Urinary bladder (tissue), 4 donors: Measurements from ENCODE around the gene FKBP1C. TPM values are rescaled to one million over a fixed set of nuclear protein-coding genes. Genes with fewer than 3 reads are reported as not detected.
"Not testable (repeated sequence)": the region's sequence is repeated elsewhere in the genome, so short reads cannot be mapped to it uniquely, and the experiment has no call there.

Source experiments
- DNase-seq: peaks from one replicate; pipeline ENCODE4 v3.0.0-alpha.2; 2015; ENCODE audit errors: extremely low spot score
- H3K27ac ChIP-seq: one replicate; pipeline ENCODE4 v1.5.1; 2013; ENCODE audit warnings: low read depth, mild to moderate bottlenecking, moderate library complexity
- H3K36me3 ChIP-seq: one replicate; pipeline ENCODE4 v1.6.1; 2013; ENCODE audit warnings: mild to moderate bottlenecking, moderate library complexity; ENCODE audit not compliant: insufficient read depth
- H3K4me1 ChIP-seq: one replicate; pipeline ENCODE4 v1.6.1; 2013; ENCODE audit warnings: mild to moderate bottlenecking, moderate library complexity; ENCODE audit not compliant: insufficient read depth
- H3K4me3 ChIP-seq: one replicate; pipeline ENCODE4 v1.5.1; 2013; ENCODE audit warnings: low read depth, low read length
- WGBS: extraction: QIAGEN DNeasy Blood & Tissue Kit; methylation state at CpG from one replicate; pipeline ENCODE4 v1.1.7; 2013; 5-methylcytosine and 5-hydroxymethylcytosine counted together
- polyA plus RNA-seq: library from polyadenylated mRNA; stranded (reverse); fragments of 200-250 nt; gene quantifications from one replicate; pipeline ENCODE4 v1.2.3, GENCODE V29; 2013
- small RNA-seq: library from RNA; depleted of rRNA; stranded (forward); fragments of <200 nt; gene quantifications from one replicate; pipeline ENCODE3, GENCODE V24; 2014
- total RNA-seq: library from RNA; depleted of rRNA; stranded (reverse); fragments of >200 nt; gene quantifications from one replicate; pipeline ENCODE4 v1.2.3, GENCODE V29; 2014
- donor health status: healthy with polysubstance abuse.
- donor health status: healthy.

The FKBP1C gene
- total and polyA plus RNA-seq, 2 donors, result 0.21 to 1.7 TPM

GRCh38 chr6:63230027-63230426, 18.8 kb downstream of the FKBP1C start:
- 91% methylated on average over 13 of the region's 13 CpGs for WGBS
- not testable (repeated sequence) for DNase-seq, H3K4me1 ChIP-seq, H3K27ac ChIP-seq, H3K36me3 ChIP-seq, H3K4me3 ChIP-seq

GRCh38 chr6:63230511-63230910, 19.2 kb downstream of the FKBP1C start:
- H3K4me3 ChIP-seq, H3K36me3 ChIP-seq, H3K4me1 ChIP-seq, DNase-seq, H3K27ac ChIP-seq: not testable (repeated sequence)
- 84% methylated on average over 12 of the region's 12 CpGs for WGBS

- H3K4me3 ChIP-seq, result no peak overlapping the region
- 58% methylated on average over 3 of the region's 3 CpGs for WGBS
- DNase-seq, result no peak
- H3K4me1 ChIP-seq, result no peaks in the 10 kb centered on the region
- H3K36me3 ChIP-seq, result no peaks in the 10 kb centered on the region
- no peak overlapping the region for H3K27ac ChIP-seq
These were observed 25.1 kb downstream of the FKBP1C start for GRCh38 chr6:63236398-63236817.

- DNase-seq, result no peak
- Histone ChIP-seq H3K27ac (no peak overlapping the region), H3K4me3 (no peak overlapping the region), H3K36me3 (no peaks in the 10 kb centered on the region), H3K4me1 (peaks cover 2% of the 10 kb centered on the region)
- WGBS, result 68% methylated on average over 2 of the region's 2 CpGs
These were observed 34.2 kb downstream of the FKBP1C start for GRCh38 chr6:63245420-63245819.

- 88% methylated on average over 1 of the region's 1 CpG for WGBS
- Histone ChIP-seq H3K4me1 (peaks cover 2% of the 10 kb centered on the region), H3K36me3 (no peaks in the 10 kb centered on the region), H3K27ac (no peak overlapping the region), H3K4me3 (no peak overlapping the region)
- no peak for DNase-seq
These were observed 34.6 kb downstream of the FKBP1C start for GRCh38 chr6:63245909-63246308.

- H3K4me1 ChIP-seq, result peaks cover 2% of the 10 kb centered on the region
- H3K27ac ChIP-seq, result no peak overlapping the region
- DNase-seq, result no peak
- H3K4me3 ChIP-seq, result no peak overlapping the region
- no peaks in the 10 kb centered on the region for H3K36me3 ChIP-seq
These were observed 35.3 kb downstream of the FKBP1C start for GRCh38 chr6:63246581-63246980.

GRCh38 chr6:63249875-63250482, 38.7 kb downstream of the FKBP1C start:
- peaks cover 2% of the 10 kb centered on the region for H3K4me1 ChIP-seq
- H3K36me3 ChIP-seq, result no peaks in the 10 kb centered on the region
- 57% methylated on average over 3 of the region's 3 CpGs for WGBS
- H3K4me3 ChIP-seq, result no peak overlapping the region
- H3K27ac ChIP-seq, result no peak overlapping the region
- no peak for DNase-seq

- no peak overlapping the region for H3K27ac ChIP-seq
- no peaks in the 10 kb centered on the region for H3K4me1 ChIP-seq
- DNase-seq, result no peak
- no peaks in the 10 kb centered on the region for H3K36me3 ChIP-seq
- no peak overlapping the region for H3K4me3 ChIP-seq
These were observed 47.9 kb downstream of the FKBP1C start for GRCh38 chr6:63259153-63259552.

- H3K4me1 ChIP-seq, result no peaks in the 10 kb centered on the region
- 72% methylated on average over 3 of the region's 3 CpGs for WGBS
These were observed 50.6 kb downstream of the FKBP1C start for GRCh38 chr6:63261820-63262219.

More at GRCh38 chr6:63261820-63262219, 50.6 kb downstream of the FKBP1C start:
- no peaks in the 10 kb centered on the region for H3K36me3 ChIP-seq
- no peak overlapping the region for H3K4me3 ChIP-seq
- H3K27ac ChIP-seq, result no peak overlapping the region
- DNase-seq, result no peak

Small RNA genes lying within 50 kb of the gene (small RNA-seq; reads per million reads assigned to genes)
- gene SPTLC1P3, result not detected

Other genes with a start within 250 kb of the FKBP1C start
- not detected for gene LGSN, start 108.5 kb downstream of the FKBP1C start, total RNA-seq
- gene LGSN, start 108.5 kb downstream of the FKBP1C start, polyA plus RNA-seq, result not detected